Epithelial cell of esophagus (primary cell): ENCODE data around the gene CHTF8.

Experiments used
- DNase-seq: peaks from one replicate; pipeline ENCODE4 v3.0.0; 2010; ENCODE audit warnings: low read depth
- H3K4me3 ChIP-seq: 2 replicates; pipeline ENCODE4 v1.5.1; 2011; ENCODE audit warnings: mild to moderate bottlenecking, low read length, control low read depth
- CTCF ChIP-seq: IDR thresholded peaks from 2 replicates; pipeline ENCODE4 v1.5.1; 2011; ENCODE audit warnings: low read depth, mild to moderate bottlenecking, low read length, control low read depth, inconsistent platforms; ENCODE audit not compliant: insufficient read depth; ENCODE audit errors: missing control alignments

The CHTF8 gene

GRCh38 chr16:69132424-69133252, at the start of gene CHTF8, which contains the start of gene UTP4:
CHTF8 (minus strand) TSS chr16:69132588; CDS start chr16:69121458, 11,130 bp downstream.
UTP4 (plus strand) TSS chr16:69132649; CDS start chr16:69133460, 811 bp downstream.
- H3K4me3 ChIP-seq: peak within 1 kb of the TSS; percentile 86
- peak; percentile 88 for DNase-seq
- TF ChIP-seq CTCF: no peak

- no peak for TF ChIP-seq CTCF
- no peak for DNase-seq
- H3K4me3 ChIP-seq: no peak overlapping the region
These were observed 47.6 kb upstream of the CHTF8 start for GRCh38 chr16:69180011-69180338.

GRCh38 chr16:69179328-69180010, 47.1 kb upstream of the CHTF8 start:
- H3K4me3 ChIP-seq: no peak overlapping the region
- DNase-seq: peak; percentile 51
- TF ChIP-seq CTCF: no peak

- DNase-seq: no peak
- TF ChIP-seq CTCF: no peak
- no peak overlapping the region for H3K4me3 ChIP-seq
These were observed 43.8 kb upstream of the CHTF8 start for GRCh38 chr16:69176033-69176800.

- no peak for TF ChIP-seq CTCF
- no peak overlapping the region for H3K4me3 ChIP-seq
- no peak for DNase-seq
These were observed 39.1 kb upstream of the CHTF8 start for GRCh38 chr16:69171325-69172084.

GRCh38 chr16:69169607-69170352, 37.4 kb upstream of the CHTF8 start:
- H3K4me3 ChIP-seq: no peak overlapping the region
- DNase-seq: no peak
- no peak for TF ChIP-seq CTCF
